GM12865 (cell line): ENCODE results near the gene ID1.

Source experiments
- DNase-seq: peaks from one replicate; pipeline ENCODE4 v3.0.0; 2010; ENCODE audit warnings: low read depth
- H3K4me3 ChIP-seq: 2 replicates; pipeline ENCODE4 v1.5.1; 2011; ENCODE audit warnings: mild to moderate bottlenecking, low read depth, low read length, control low read depth
- CTCF ChIP-seq: IDR thresholded peaks from 2 replicates; pipeline ENCODE4 v1.5.1; 2011; ENCODE audit warnings: low read length, control low read depth, low read depth, inconsistent platforms; ENCODE audit not compliant: insufficient read depth; ENCODE audit errors: missing control alignments

ID1 gene

GRCh38 chr20:31605031-31605901 lies at the start of gene ID1:
Gene ID1 (plus strand): TSS chr20:31605289. CDS start chr20:31605388, 99 bp downstream.
- peak; percentile 90 for DNase-seq
- H3K4me3 ChIP-seq, result peak within 1 kb of the TSS; percentile 69
- no peak for TF ChIP-seq CTCF

- no peak overlapping the region for H3K4me3 ChIP-seq
- no peak for DNase-seq
- no peak for TF ChIP-seq CTCF
These were observed 45.4 kb upstream of the ID1 start for GRCh38 chr20:31559704-31560093.

- DNase-seq, result peak; percentile 73
- TF ChIP-seq CTCF, result peak; percentile 88
- no peak overlapping the region for H3K4me3 ChIP-seq
These were observed 44.9 kb upstream of the ID1 start for GRCh38 chr20:31560094-31560745.

GRCh38 chr20:31560746-31561598 lies 44.1 kb upstream of the ID1 start:
- DNase-seq, result no peak
- TF ChIP-seq CTCF, result no peak
- H3K4me3 ChIP-seq, result no peak overlapping the region

GRCh38 chr20:31562241-31562640 lies 42.8 kb upstream of the ID1 start:
- DNase-seq, result no peak
- H3K4me3 ChIP-seq, result no peak overlapping the region
- no peak for TF ChIP-seq CTCF

GRCh38 chr20:31564284-31564683 lies 40.8 kb upstream of the ID1 start:
- no peak overlapping the region for H3K4me3 ChIP-seq
- TF ChIP-seq CTCF, result no peak
- DNase-seq, result no peak
